RWPE2 (cell line): Measurements from ENCODE around the gene PAEP.
A peak's percentile ranks its signal among the peaks of the same experiment; 100 is the strongest.

Experiments
- ATAC-seq: fragments of 200-7000 bp; cut with Tn5 transposase; 3 replicates; pipeline ENCODE4 v1.9.1; 2021; ENCODE audit warnings: low read depth
- DNase-seq: peaks from one replicate; pipeline ENCODE4 v3.0.0-alpha.2; 2020; ENCODE audit warnings: low spot score
- H3K27ac ChIP-seq: fragments of 450-650 bp; 2 replicates; pipeline ENCODE4 v1.5.1; 2017; ENCODE audit warnings: mild to moderate bottlenecking; ENCODE audit not compliant: poor library complexity, severe bottlenecking
- H3K27me3 ChIP-seq: fragments of 250-450 bp; sonication (Bioruptor Pico); 2 replicates; pipeline ENCODE4 v1.5.1; 2021; ENCODE audit warnings: mild to moderate bottlenecking, moderate library complexity; ENCODE audit not compliant: insufficient read depth, poor library complexity, severe bottlenecking
- H3K36me3 ChIP-seq: fragments of 250-450 bp; sonication (Bioruptor Pico); 2 replicates; pipeline ENCODE4 v1.5.1; 2020; ENCODE audit warnings: low read depth, mild to moderate bottlenecking, moderate library complexity
- H3K4me1 ChIP-seq: fragments of 250-450 bp; sonication (Bioruptor Pico); 2 replicates; pipeline ENCODE4 v1.5.1; 2021; ENCODE audit warnings: mild to moderate bottlenecking, moderate library complexity; ENCODE audit not compliant: insufficient read depth, poor library complexity, severe bottlenecking
- H3K4me3 ChIP-seq: fragments of 250-450 bp; sonication (Bioruptor Pico); 2 replicates; pipeline ENCODE4 v1.5.1; 2021; ENCODE audit warnings: mild to moderate bottlenecking, moderate library complexity; ENCODE audit not compliant: severe bottlenecking
- H3K9me3 ChIP-seq: fragments of 250-450 bp; sonication (Bioruptor Pico); 2 replicates; pipeline ENCODE4 v1.5.1; 2021; ENCODE audit warnings: mild to moderate bottlenecking, moderate library complexity; ENCODE audit not compliant: severe bottlenecking
- CTCF ChIP-seq: fragments of 450-650 bp; IDR thresholded peaks from one replicate; pipeline ENCODE4 v1.5.1; 2017; ENCODE audit warnings: mild to moderate bottlenecking, moderate library complexity; ENCODE audit not compliant: poor library complexity, severe bottlenecking

PAEP gene

DNA sequence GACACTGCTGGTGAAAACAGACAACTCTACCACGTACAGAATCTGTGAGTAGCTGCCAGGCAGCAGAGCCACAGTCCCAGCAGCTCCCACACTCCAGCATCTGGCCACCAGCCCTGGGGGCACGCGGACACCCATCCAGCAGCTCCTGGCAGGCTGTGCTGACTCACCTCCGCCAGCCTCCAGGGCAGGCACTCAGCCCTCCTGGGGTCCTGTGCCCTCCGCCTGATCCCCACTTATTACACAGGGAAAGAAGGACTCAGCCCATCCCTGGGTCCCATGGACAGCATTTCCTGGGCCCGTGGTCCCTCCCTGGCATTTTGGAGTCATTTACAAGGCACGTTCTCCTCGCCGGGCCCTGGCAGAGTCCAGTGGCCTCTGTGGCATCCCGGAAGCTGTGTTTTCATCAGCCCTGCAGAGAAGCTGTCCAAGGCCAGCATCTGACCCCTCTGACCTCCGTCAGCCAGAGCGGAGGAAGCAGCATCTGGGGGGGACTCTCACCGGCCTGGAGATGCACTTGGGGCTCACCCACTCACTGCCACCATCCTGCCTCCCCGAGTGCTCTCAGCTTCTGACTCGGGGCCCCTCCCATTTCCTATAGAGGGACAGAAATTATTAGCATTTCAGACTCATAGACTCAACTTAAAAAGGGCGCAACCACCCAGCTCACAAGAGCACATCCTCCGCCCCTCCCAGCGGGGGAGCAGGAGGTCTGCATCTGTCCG, 21.6 kb downstream of the PAEP start:
- DNase-seq: peak; percentile 49
- H3K27ac ChIP-seq: no peak overlapping the region
- H3K9me3 ChIP-seq: no peaks in the 10 kb centered on the region
- no peak for TF ChIP-seq CTCF
- no peaks in the 10 kb centered on the region for H3K4me1 ChIP-seq
- no peaks in the 10 kb centered on the region for H3K36me3 ChIP-seq
- peaks cover 4% of the 10 kb centered on the region for H3K27me3 ChIP-seq
- no peak for ATAC-seq
- no peak overlapping the region for H3K4me3 ChIP-seq

- Histone ChIP-seq H3K4me1 (no peaks in the 10 kb centered on the region), H3K9me3 (no peaks in the 10 kb centered on the region), H3K4me3 (no peak overlapping the region), H3K36me3 (no peaks in the 10 kb centered on the region), H3K27ac (no peak overlapping the region), H3K27me3 (peaks cover 4% of the 10 kb centered on the region)
- no peak for TF ChIP-seq CTCF
- DNase-seq (peak; percentile 37), ATAC-seq (no peak)
These were observed 22.1 kb downstream of the PAEP start for GRCh38 chr9:135583688-135584011.

- ATAC-seq (no peak), DNase-seq (peak; percentile 46)
- Histone ChIP-seq H3K36me3 (no peaks in the 10 kb centered on the region), H3K4me1 (no peaks in the 10 kb centered on the region), H3K27me3 (peaks cover 4% of the 10 kb centered on the region), H3K27ac (no peak overlapping the region), H3K4me3 (no peak overlapping the region), H3K9me3 (no peaks in the 10 kb centered on the region)
- no peak for TF ChIP-seq CTCF
These were observed 22.8 kb downstream of the PAEP start for GRCh38 chr9:135584371-135584770.

DNA sequence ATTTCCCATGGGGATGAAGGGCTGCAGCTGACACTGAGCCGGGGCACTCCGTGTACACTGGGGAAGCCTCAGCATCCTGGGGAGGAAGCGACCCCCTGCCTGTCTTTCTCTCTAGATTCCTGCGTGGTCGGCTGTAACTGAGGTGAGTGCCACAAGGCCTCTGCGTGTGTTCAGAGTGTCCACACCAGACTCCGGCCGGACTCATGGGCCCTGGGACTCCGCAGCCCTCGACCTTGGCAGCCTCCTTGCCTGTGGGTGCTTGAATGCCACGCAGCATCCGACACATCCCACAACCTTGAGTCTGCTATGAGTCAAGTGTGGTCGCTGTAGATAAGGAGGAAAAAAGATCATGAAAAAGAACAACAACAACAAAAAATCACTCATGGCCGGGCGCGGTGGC, 23.4 kb downstream of the PAEP start:
- no peak for TF ChIP-seq CTCF
- H3K4me3 ChIP-seq: no peak overlapping the region
- DNase-seq: no peak
- H3K27me3 ChIP-seq: peaks cover 4% of the 10 kb centered on the region
- no peaks in the 10 kb centered on the region for H3K9me3 ChIP-seq
- no peaks in the 10 kb centered on the region for H3K36me3 ChIP-seq
- no peak for ATAC-seq
- no peaks in the 10 kb centered on the region for H3K4me1 ChIP-seq
- H3K27ac ChIP-seq: no peak overlapping the region

- Histone ChIP-seq H3K36me3 (no peaks in the 10 kb centered on the region), H3K4me3 (no peak overlapping the region), H3K27ac (no peak overlapping the region), H3K9me3 (no peaks in the 10 kb centered on the region), H3K27me3 (peaks cover 4% of the 10 kb centered on the region), H3K4me1 (no peaks in the 10 kb centered on the region)
- no peak for DNase-seq
- no peak for TF ChIP-seq CTCF
- no peak for ATAC-seq
These were observed 25.1 kb downstream of the PAEP start for GRCh38 chr9:135586601-135587109.
